Activated CD8-positive, alpha-beta memory T cell treated with anti-CD3 and anti-CD28 coated beads for 1 hour (primary cell): ENCODE data around the gene LRP1B.

Source experiments
- DNase-seq, 2 donors: peaks; one replicate each; pipeline ENCODE4 v3.0.0-alpha.2; 2020; ENCODE audit warnings: low read depth in 1 of 2; ENCODE audit errors: extremely low read depth in 1 of 2

Gene LRP1B

DNA sequence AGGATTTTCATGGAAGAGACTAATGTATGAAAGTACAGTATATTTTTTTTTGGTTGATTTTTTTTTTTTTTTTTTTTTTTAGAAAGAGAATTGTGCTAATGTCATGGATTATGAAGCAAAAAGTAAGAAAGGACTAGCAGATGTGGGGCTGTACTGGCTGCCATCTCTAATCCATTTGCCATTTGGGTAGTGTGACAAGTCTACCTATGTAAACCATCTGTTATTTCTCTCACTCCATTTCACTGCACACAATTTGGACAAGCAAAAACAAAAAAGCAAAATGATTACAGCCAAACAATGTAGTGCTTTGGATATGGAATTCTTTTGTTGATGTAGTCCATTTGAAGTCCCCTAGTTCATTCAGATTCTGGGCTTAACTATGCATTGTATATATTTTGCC is 1355.4 kb downstream of the LRP1B start:
- DNase-seq, result no peak

DNA sequence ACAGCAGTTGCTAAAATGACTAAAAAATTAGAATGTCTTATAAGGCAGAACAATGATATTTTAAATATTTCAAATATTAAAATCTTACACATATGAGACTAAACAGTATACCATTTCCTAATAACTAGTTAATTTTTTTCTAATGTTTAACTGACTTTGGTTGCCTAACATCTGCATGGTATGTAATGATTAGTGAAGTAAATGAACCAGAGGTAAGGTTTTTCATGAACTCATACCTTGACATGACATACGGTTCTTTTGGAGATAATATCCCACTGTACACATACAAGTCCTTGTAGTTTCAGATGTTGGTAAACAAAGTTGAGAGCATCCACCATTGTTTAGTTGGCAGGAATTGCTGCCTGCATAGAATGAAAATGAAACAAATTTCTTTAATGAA is 1360.2 kb downstream of the LRP1B start:
- no peak for DNase-seq

DNA sequence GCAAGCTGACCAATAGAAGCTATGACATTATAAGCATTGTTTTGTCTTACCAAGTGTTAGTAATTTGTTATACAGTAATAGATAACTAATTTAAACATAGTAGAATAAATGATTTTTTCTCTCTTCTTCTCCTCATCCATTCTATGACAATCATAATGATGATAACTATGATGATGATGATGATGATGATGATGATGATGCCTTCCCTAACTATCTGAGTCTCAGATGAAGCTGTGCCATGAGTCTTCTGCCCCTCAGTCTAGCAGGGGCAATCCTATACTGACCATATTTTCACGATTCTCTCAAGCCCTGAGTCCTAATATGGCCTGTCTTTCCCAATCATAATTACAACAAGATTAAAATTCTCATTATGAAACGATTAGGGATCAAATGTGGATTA is 1369.0 kb downstream of the LRP1B start:
- no peak for DNase-seq

DNA sequence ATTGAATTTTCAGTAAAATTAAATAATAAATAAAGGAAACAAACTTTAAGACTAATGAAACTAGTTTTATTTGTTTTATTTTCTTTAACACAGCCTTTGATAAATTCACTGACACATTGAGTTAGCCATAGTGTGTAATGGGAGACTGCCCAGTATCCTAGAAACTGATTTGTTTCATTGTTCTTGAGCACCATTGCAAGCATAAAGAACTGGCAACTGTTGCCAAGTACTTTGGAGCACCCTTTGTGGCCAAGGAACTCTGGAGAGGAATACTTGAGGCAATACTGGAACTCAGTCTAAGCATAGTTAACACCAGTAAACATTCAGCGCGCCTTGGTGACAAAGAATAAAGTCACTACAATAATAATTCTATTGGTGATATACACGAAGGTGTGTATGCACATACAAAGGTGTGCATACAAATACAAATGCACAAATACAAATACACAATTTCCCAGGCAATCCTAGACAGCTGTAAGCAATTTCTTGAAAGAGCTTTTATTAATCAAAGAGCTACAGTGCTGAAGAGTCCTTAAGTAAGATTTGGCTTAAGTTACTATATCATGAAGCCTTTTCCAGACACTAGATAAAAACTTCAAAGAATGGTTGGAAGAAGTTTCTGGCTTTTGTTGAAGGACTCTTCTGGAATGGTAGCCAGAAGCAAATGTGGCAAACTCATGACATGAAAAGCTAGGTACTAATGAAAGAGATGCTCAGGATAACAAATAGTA is 1371.2 kb downstream of the LRP1B start:
- no peak for DNase-seq

DNA sequence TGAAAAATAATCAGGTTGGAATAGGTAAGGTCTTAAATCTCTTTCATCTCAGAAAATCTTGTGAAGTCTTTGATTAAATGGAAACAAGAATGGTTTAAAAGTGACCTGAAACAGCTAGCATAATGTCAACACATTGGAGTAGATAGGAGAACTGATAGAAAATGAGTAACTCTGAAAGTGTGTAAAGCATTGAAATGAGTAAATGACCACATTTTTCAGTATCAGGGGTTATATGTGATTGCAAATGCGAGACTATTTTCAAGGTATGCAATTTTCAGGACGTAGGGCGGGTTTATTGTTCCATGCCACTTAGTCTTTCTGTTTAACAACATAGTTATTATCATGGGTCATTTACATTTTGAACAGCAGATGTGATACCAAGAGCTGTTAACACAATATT is 1383.2 kb downstream of the LRP1B start:
- no peak for DNase-seq

DNA sequence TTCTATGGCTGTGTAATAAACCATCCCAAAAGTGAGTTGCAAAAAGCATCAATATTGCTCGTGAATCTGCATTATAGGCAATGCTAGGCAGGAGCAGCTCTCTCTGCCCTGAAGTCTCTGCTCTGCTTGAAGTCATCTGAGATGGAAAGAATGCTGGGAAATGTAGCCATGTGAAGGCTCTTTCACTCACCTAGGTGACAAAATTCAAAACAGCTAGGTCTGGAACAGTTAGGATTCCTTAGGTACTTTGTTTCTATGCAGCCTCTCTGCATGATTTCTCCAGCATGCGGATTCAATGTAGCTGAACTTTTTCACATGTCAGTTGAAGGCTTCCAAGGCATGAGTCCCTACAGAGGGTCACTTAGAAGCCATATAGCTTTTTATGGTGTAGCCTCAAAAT is 1383.7 kb downstream of the LRP1B start:
- DNase-seq, result no peak

DNA sequence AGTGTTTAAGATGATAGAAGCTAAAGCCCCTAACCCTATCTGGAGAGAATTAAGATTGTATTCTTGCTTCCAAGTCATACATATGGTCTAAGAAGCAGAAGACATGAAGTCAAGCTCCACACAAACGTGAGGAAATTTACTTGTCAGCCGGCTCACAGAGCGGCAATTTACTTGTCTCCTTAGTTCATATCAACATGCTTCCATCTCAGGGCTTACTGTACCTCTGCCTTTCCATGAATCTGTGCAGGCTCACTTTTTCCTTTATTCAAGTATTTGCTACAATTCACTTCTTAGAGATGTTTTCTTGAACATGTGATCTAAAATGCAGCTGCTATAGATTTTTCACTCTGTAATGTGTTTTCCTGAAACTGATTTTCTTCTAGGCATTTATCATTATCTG is 1386.4 kb downstream of the LRP1B start:
- DNase-seq, result no peak

DNA sequence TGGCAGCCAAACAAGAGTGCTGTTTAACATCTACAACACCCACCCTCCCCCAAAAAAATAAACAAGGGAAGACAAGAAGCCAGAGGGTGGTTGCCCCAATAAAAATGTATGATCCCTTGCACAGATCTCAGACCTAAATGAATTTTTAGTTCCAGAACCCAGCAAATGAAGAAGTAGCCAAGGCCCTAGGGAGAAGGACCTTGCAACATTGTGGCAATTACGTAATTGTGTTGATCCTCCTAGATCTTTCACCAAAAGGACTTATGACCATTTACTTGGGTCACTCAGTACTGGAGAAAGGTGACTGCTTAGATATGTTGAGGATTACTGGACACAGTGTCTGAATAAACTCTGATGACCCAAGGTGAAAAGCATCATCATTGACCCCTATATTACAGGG is 1393.8 kb downstream of the LRP1B start:
- DNase-seq, result no peak

DNA sequence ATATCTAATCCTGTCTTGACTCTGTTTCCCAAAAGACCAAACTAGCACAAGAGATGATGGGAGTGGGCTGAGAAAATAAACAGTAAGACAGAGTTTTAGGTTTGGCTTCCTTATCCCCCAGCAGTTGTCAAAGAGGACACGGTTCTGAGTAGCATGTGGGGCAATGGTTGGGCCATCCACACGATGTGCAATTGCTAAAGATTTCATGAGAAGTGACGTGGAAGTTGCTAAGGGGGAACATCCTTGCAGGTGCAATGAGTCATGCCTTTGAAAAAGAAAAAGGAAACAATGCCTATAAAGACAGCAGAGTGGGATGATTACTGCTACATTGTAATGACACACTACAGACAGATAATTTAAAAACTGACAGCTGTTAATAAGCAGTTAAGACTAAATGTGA is 1395.8 kb downstream of the LRP1B start:
- no peak for DNase-seq

DNA sequence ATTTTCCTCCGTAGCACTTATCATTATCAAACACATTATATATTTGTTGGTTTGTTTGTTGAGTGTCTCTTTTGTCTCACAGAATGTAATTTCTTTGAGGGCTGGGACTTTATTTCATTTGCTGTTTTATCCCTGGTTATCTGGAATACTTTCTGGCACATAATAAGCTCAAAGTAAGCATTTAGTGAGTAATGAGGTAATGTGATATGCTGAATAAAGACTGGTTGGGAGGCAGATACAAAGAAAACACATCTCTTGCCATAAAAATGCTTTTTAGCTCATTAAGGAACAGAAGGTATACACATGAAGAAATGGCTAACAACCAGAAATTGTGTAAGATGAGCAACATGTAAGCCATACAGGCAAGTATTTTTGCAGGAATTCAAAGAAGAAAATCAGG is 1411.8 kb downstream of the LRP1B start:
- no peak for DNase-seq

DNA sequence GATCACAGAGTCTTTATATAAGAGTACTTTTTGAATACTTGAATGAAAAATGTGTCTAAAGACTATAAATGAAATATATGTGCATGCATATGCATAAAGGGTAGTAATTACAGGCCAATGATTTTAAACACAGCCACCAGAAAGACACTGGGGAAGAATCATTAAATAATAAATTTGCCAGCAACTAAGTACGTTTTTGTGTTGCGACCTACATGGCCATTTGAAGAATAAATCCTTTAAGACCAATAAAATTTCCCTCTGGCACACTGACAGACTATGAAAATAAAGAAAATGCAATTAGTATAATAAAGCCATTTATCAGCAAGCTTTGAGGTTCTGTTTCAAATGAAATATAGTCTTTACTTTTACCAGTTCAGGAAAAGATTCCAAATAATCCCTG is 1413.3 kb downstream of the LRP1B start:
- DNase-seq, result no peak

DNA sequence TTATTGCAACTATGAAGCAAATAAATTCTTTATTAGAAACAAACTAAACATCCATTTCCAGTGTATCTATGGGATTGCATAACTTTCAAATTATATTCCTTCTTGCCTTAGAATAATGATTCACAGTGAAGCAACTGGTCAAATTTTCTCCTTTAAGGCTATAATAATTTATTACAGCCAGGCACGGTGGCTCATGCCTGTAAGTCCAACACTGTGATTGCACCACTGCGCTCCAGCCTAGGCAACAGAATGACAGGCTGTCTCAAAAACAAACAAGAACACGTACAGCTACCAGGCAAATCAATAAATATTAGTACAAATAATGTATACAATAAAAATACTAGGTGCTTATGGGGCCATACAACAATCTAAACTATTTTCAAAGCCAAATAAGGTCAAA is 1416.2 kb downstream of the LRP1B start:
- DNase-seq, result no peak

DNA sequence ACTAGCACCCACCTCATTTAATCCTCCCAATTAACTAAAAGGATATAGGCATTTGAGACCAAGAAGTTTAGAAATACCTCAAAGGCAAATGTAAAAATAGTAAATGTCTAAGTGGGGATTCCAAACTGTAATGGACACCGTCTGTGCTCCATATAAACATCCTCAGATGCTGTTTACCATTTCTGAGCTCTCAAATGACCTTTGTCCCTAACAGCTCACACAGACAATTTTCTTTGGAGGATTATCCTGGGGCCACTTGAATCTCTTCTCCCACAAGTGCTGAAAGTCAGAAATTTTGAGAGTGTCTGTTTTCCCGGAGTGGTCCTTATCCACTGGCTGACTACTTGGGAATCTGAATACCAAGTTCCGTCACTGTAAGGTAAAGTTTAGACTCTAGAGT is 1418.9 kb downstream of the LRP1B start:
- no peak for DNase-seq

DNA sequence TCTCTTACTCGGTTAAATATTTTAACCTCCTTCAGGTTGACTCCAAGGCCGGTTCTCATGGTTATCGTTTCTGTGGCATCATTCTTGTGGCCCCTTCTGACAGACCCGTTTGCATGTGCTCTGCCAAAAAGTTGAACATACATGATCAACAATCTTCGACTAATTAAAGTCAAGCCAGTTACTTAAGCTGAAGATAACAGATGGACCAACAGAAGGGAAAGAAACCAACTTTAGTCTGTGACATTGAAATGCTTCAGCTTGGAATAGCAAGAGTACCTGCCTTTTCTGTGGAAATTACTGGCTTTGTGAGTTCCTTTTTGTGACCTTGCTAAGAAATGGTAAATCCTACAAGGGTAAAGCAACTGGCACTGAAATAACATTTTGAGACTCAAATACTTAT is 1429.1 kb downstream of the LRP1B start:
- DNase-seq, result no peak

DNA sequence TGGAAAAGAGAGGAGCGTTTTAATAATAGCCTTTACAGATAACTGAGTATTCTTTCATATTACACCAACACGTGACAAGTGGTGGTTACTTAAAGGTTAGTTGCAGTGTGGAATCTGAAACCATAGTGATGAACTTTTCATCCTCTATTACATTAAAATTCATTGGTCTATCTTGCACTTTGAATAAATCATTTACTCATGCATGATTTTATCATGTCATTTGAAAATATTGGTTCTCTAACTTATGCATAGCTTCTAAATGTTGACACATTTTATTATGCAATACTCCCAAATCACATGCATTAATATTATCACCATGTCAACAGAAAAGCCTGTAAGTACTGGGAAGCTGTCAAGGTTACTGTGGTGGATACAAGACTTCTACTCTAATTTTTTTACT is 1432.2 kb downstream of the LRP1B start:
- DNase-seq, result no peak

DNA sequence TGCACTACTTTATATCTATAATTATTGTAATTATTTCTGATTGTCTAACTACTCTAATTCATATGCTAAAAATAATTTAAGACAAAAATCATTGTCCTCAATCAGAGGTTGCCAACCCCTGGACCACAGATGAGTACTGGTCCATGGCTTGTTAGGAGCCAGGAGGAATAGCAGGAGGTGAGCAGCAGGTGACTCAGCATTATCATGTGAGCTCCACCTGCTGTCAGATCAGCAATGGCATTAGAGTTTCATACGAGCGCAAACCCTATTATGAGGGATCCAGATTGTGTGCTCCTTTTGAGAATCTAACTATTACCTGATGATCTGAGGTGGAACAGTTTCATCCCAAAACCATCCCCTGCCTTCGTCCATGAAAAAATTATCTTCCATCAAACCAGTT is 1434.4 kb downstream of the LRP1B start:
- no peak for DNase-seq

DNA sequence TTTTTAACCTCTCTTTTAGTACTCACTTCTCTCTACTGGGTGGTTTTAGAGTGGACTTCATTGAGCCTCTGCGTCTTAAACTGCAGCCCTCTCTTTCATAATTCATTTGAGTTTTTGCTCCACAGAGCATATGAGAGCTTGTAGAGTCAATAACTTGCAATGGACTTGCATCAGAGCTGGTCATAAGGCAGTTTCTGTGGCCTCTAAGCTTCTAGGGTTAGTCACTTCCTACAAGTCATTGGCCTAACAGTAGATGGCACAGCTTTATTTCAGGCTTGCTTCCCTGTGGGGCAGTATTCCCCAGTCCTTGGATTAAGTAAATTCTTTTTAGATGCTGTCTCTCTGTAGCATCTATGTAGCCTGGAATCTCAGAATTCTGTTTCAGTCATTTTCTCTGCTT is 1435.7 kb downstream of the LRP1B start:
- no peak for DNase-seq

DNA sequence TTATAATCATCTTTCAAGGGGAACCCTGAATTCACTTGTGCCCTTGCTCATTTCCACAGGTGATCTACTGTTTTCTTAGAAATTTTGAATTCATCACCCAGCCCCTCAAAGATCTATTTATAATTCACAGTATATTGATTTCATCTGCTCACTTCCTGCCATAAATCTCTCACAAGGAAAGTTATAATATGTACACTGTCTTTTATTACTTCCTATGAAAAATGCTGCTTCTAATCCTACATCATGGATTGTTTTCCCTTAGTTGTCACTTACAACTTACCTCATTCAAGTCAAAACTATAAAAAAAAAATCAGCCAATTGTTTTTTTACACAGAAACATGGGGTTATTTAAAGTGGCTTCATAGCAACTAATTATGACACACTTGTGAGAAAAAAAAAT is 1443.0 kb downstream of the LRP1B start:
- DNase-seq, result no peak

DNA sequence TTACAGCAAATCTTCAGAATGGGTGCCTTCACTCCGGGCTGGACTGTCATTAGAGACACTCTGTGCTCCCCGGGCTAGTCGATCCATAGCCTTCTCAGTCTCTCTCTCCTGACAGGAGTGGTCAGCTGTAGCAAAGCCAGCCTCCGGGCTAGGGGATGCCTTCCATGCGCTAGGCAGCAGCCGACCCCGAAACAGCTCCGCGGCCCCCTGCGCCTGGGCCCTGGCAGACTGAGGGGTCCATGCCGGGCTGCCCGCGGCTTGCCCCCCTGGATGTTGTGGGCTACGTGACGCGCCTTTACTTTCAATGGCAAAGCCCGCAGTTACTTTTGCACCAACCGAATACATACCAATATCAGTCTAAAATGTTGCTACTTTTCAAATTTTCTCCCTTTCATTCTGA is 1447.2 kb downstream of the LRP1B start:
- no peak for DNase-seq

DNA sequence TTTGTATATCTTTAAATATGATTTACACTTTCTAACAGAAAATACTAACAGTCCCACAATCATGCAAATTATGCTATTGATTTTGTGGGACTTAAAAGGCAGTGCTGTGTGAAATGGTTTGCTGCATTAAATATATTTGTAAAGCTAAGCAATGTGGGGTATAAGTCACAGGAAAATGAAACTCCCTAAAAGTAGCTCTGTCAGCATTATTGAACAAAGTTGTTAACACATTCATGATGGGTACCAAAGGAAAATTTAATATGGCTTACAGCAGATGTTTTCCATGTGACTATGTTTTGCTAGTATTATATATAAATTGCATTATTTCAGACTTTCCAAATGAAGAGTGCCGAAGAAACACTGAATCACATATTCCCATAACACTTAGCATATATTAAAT is 1450.0 kb downstream of the LRP1B start:
- DNase-seq, result no peak

DNA sequence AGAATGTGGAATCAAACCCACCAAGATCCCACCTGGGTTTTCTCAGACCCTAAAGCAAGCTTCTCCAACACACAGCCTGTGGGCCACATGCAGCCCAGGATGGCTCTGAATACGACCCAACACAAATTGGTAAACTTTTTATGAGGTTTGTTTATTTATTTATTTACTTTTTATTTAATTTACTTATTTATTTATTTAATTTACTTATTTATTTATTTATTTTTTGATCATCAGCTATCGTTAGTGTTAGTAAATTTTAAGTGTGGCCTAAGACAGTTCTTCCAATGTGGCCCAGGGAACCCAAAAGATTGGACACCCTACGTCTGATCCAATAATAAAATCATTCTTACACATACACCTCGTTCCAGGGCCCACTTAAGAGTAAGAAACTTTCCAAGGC is 1451.1 kb downstream of the LRP1B start:
- no peak for DNase-seq

DNA sequence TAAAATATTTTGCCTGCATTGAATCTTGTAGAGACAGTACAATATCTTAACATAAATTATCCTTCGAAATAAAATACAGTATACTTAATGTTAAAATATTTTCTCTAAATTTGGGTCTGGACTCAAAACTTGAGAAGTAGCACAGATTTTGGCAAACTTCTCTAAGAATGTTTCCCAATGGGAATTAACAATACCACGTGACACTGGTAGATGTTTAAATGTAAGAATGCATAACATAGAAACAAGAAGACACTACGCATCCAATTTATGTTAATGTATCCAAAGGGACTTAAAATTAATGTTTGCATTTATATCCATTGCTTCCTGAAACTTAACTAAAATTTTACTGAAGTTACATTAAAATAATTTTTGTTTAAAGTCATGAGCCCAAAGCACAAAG is 1460.9 kb downstream of the LRP1B start:
- no peak for DNase-seq

DNA sequence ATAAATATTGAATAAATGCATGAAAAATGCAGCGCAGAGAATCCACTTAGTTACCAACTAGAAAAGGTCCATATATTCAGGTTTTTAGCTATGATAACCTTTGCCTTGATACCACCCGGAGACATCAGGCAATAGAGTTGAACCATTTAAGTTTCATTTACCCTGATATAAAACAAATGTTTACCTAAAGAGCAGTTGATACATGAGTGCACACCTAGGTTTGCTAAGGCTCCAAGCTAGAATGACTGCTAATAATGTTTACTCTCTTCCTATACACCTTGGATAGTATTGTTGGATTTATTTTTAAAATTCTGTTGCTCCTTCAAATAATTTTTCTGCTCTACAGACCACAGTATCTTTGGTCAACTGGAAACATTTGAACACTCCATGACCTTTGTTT is 1463.6 kb downstream of the LRP1B start:
- no peak for DNase-seq
